Endometrial microvascular endothelial cells (primary cell): ENCODE measurements around the gene ZBTB7C. TPM values are rescaled to one million over a fixed set of nuclear protein-coding genes. Genes with fewer than 3 reads are reported as not detected.

Experiments used
- in situ Hi-C: cut with HindIII; loops from 2 replicates; pipeline ENCODE4 v1.10.0; 2017; ENCODE audit warnings: low sequenced_read_pairs, low pct_unique_long_range_greater_than_20kb; ENCODE audit errors: inconsistent ontology term
- total RNA-seq: library from RNA; depleted of rRNA; stranded (reverse); fragments of >200 nt; gene quantifications from one replicate; pipeline ENCODE4 v1.2.3, GENCODE V29; 2015; ENCODE audit errors: inconsistent ontology term

Gene ZBTB7C
- total RNA-seq, 1 donor from 2014 or later: not detected

DNA sequence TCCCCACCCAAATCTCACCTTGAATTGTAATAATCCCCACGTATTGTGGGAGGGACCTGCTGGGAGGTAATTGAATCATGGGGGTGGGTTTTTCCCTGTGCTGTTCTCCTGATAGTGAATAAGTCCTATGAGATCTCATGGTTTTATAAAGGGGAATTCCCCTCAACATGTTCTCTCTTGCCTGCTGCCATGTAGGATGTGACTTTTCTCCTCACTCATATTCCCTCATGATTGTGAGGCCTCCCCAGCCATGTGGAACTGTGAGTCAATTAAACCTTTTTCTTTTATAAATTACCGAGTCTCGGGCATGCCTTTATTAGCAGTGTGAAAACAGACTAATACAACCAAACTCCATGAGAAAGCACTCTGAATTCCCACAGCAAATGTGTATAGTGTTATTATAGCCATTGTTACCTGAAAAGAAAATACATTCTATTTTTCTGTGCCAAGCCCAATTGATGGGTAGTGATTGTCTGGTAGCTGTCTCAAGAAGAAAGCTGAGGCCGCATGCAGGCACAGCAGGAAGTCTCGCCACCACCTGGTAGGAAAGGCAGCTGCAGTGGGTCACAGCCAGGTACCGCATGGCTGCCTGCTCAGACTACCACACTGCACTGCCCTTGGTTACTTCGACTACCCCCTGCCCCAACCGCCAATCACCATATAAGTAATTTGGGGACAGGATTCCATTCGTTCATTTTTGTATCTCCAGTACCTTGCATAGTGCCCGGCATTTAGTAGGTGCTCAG, 10.3 kb upstream of the ZBTB7C start:
- in situ Hi-C loops: no loop called here

DNA sequence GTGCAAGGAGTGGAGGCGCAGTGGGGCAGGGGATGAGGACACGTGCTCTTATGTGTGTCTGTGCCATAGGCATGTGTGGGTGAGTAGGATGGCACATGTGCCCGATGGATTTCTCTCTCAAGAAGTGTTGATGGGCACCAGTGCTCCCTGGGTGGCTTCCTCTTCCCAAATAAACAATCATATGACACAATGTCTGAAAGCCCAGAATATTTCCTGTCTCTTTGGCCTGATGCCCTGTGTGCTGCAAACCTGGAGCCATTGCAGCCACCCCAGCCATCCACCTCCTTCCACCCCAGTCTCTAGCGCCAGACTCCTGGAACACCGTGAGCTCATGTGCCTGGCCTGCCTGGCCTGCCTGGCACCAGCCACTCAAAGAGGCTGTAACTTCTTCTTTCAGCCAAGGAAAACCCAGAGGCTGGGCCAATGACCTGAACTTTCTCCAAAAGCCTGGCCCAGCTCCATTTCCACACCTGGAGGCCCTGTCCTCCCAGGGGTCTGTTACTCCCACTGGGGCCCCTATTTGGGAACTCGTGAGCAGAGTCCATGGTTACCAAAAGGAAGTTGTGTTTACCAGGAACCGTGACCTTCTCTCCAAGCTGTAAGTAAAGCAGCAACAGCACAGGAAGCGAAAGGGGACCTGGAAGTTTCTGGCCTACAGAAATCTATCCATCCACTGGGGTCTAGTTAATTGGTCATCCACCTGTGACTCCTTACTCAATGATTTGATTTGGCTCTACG, 9.5 kb upstream of the ZBTB7C start:
- in situ Hi-C loops: no loop called here

DNA sequence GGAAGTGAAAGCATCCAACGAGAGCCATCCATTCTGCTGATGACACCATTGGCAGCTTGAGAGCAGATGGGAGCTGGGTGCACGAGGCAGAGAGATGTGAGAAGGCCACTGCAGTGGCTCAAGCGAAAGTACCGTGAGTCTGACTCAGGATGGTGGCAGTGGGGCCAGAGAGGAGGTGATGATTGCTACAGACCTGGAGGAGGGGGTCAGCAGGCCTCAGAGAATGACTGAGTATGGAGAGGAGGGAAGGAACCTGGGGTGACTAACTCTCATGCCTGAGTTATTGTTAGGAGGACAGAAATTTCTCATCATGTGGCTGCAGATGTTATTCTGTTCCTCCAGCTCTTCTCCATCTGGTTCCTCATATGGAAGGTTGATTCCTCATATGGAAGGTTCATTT, 8.8 kb upstream of the ZBTB7C start:
- in situ Hi-C loops: no loop called here

DNA sequence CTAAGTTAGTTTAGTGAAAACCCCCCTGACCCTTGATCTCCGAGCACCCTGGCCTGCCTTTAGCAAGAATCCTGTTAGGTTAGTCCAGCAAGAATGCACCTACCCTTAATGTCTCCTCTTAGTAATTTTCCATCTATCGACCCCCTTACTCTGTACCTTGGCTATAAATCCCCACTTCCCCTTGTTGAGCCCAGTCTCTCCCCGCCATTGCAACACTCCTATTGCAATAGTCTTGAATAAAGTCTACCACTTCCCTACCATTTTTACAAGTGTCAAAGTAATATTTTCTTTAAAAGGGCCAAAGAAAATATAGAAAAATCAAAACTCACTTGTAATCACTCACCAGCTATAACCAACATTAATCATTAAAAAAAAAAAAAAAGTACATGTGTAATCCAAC, 4.2 kb upstream of the ZBTB7C start:
- in situ Hi-C loops: no loop called here

DNA sequence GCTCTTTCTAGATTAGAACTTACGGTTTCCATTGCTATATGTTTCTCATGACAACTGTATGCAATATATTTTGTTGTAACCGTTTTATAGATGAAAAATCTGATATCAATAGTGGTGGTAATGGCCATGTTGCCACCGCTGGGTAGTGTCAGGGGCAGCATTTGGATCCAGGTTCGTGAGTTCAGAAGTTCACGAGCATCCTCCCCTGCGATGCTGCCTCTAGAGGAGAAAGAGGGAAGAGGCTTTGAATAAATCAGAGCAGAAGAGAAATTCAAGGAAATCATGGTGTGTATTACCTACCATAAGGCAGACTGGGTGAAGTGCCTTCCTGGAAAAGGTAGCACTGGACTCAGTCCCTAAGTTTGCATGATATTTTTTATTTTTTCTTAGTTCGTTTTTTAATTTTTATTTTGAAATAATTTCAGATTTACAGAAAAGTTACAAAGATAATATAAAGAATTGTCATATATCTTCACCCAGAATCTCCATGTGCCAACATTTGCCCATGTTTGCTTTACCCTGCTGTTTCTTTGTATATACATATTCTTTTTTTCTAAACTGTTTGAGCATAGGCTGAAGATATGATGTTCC, 3.3 kb upstream of the ZBTB7C start:
- in situ Hi-C loops: no loop called here

DNA sequence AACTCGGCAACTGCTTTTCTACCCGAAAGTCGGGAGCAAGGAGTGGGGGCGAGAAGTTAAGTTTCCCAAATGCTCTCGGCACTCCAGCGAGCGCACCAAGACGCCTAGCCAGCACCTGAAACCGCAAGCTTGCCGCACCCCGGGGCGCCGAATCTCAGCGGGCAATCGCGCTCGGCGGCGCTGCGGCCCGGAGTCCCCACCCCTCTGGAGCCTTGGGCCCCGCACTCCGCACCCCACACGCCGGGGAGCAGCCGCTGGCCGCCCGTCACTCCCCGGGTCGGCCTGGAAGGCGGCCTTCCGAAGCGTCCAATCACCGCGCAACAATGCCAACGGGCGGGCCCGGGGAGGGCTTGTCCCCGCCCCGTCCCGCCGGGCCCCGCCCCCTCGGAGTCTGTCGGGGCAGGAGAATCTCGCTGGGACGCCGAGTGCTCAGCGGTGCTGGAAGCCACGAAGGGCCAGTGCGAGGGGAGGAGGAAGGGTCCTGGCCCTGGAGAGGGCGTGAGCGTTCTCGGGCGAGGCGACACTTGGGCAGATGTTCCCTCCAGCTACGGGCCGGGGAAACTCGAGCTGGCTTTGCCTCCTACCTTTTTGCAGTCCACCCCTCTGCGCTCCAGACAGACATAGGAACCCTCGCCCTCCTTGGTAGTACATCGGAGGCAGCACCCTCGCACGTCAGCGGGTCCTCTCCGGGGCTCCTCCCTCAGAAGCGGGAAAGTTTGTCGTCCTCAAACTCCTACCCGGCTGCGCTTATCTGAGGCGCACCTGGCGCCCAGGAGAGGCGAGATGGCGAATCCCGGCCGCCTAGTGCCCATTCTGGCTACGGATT, 1.1 kb upstream of the ZBTB7C start:
- in situ Hi-C loops: no loop called here

DNA sequence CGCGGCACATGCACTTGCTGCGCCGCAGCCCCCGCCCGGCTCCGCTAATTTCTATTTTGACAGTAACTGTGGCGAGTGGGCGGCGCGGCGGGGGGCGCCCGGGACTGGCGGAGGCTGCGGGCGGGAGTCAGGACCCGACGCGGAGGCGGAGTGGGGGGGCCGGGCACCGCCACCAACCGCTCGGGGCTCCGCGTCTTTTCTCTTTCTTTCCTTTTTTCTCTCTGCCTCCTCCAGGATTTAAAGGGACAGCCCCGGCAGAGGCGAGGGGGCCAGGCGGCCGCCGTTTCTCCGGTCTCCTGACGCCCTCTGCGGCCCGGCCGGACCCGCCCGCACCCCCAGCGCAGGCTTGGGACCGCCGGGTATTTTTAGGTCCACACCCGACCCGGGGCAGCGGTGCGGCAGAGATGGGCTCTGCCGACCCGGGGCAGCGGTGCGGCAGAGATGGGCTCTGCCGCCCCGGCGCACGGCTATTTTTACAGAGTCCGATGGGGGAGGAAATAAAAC, 460 bp upstream of the ZBTB7C start:
- in situ Hi-C loops: no loop called here

DNA sequence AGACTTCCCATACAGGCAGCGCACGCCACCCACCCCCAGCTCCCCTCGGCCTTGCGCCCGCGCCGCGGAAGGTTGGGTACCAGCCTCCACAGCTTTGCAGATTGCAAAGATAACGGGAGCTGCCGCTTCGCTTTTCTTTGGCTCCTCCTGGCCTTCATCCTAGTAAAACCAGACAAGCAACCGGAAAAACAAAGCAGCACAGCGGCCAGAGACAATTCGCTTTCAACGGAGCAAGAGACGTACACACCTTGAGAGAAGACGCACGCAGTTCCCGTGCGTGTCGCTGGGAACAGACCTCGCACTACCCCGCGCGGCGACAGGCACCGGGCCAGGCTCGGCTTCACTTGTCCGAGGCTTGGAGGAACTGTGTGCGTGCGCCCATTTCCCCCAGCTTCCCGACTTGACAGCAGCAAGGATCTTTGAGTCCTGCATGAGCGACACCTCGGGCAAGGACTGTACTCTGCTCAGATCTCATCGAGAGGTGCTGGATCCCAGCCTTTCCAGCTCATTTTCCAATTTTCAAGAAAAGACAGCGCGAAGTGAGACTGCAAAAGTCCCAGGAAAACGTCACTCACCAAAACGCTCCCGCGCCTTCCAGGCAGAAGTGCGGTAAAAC, 964 bp downstream of the ZBTB7C start:
- in situ Hi-C loops: no loop called here

DNA sequence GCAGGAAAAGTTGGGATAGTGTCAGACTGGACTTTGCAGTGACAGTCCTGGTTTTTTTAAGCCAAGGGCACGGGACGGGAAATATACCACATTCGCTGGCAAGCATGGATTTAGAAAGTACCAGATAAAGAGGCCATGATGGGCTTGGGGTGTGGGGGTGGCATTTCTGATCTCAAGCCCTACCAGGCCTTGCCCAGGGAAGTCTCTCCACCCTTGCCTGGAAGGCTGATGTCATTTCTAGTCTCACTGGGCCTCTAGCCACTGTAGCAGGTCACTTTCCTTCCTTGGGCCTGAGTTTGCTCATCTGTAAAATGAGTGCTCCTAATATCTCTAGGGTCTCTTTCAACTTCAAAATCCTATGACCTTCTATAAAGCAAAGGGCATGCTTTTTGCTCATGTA, 1.8 kb downstream of the ZBTB7C start:
- in situ Hi-C loops: no loop called here

DNA sequence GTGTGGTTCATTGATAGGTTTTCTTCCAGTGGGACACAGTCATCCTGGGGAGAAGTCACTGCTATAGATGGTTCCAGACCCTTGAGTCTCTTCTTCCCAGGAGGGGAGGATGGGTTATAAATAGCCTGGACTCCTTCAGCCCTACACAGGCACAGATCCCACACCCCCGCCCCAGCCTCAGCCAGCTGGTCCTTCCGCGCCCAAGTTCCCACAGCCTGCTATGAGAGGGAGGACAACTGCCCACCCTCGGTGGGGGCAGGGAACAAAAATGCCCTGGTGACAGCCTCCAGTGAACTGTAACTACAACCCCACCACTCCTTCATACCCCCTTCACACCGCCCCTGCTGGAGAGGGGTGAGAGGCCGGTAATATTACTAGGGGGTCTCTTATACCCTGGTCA, 3.2 kb downstream of the ZBTB7C start:
- in situ Hi-C loops: no loop called here

DNA sequence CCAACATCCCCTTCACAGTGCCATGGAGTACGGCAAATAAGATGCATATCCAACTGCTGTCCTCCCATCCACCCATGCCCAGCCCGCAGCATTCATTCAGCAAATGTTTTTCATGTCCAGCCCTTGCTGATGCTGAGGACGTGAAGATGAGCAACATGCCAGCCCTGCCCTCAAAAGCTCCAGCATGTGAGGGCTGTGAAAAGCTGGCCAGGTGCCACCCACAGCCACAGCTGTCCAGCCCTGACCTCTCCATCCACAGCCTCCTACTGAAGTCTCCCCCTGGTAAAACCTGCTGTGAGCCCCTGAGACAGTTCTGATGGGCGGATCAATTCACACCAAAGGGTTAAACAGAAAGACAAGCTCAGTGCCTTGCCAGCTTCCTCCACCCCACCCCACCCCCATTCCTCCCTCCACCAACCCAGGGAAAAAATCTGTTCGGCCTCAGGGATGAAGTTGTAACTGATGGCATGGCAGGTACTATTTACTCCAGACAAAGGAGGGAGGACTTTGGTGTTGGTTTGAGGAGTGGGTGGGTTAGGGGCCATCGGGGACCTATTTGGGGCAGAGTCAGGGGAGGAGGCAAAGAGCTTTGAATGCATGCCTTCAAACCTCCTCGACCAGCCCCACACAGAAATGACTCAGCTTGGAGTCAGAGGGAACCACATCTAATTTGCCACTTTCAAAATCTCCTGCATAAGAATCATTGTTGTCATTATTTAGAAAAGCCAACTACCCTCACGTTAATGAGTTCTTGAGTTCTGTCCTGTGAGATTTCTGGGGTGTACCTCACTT, 4.3 kb downstream of the ZBTB7C start:
- in situ Hi-C loops: no loop called here

DNA sequence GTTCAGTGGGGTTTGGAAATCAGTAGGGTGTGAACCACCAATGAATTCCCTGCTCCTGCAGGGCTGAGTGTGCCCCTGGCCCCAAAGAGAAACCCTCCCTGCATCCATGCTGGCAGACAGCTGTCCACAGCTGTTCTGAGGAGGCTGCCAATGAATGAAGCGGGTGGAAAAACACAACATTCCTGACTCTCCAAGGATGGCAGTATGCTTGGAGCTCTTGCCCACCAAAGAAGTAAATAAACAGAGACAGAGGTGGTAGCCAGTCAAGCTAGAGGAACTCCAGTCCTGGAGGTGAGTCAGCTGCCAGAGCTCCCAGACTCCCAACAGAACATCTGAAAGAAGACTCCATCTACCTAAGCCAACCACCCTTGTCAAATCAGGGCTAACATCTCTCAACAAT, 6.2 kb downstream of the ZBTB7C start:
- in situ Hi-C loops: no loop called here

DNA sequence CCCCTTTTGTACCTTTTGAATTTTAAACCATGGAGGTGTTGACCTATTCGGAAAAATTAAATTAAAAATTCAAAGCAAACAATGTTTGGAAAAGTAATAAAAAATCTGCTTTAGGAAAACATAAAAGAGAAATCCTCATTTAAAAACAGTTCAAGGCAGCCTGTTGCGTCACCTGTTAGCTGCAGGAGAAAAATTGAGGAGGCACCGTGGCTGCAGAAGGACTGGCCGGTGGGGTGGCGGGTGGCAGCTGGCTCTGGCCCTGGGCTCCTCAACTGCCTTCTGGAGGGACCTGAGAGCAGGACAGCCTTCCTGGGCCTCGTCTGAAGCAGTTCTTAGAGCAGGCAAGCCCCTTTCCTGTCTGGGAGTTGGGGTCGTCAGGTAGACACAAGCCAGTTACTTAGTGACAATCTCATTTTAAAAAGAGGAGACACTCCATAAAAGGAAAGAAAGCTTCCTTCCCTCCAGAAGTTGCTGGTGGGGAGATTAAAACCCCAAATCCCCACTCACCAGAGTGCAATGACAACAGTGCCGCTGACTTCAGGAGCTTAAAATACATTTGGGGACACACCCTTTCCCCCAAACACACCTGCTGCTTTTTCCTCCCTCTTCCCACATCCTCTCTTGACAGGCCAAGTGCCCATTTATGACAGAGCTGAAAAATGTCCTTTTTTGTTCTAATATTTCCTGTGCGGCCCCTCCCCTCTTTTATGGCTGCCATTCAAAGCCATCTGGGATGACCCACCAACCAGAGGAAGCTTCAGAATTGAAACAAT, 9.7 kb downstream of the ZBTB7C start:
- in situ Hi-C loops: no loop called here

DNA sequence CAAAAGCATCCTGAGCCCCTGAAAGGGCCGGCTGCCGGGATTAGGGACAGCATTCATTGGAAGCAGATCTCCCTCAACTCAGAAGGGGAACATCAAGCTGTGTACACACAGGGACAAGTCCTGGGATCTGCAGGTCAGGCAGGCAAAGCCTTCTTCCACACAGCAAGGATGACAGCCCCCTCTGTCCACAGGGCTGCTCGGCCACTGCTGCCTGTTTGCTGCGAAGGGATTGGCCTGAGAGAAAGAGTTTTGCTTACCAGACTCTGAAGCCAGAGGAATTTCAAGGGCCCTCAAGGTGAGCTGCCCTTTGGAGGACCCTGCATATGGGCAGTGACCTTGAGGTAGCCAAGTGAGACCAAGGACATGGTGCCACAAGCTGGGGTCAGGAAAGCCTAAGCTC, 11.1 kb downstream of the ZBTB7C start:
- in situ Hi-C loops: no loop called here

DNA sequence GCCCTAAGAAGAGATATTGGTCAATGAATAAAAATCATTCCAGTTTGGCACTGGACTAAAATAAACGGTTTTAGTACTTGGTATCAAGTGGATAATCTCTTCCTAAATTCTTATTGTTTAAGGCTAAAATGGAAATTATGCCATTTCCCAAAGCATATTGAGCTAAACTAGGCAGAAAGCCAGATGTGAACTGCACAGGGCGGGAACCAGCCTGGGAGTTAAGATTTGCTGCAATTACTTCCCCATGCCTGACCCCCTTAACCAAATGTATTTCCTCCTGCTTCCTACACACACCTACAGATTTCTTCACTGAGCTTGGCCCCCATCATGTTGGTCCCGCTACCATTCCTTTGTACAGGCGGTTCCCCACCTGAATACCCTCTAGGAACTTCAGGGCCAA, 12.2 kb downstream of the ZBTB7C start:
- in situ Hi-C loops: no loop called here

DNA sequence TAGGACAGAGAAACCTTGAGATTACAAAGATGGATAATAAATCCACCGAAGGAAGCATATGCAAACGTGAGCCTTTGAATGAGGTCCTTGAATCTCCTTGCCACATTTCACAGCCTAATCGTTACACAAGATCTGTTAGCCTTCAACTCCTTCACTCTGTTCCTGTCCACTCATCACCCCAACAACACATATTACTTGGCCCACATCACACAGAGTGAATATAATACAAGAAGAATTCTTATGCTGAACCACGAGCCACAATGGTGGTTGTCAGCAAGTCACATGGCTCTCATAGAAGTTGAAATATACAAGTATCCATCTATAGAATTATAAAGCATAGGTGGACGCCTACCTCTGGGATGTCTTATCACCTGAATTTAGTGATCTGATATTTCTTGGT, 12.6 kb downstream of the ZBTB7C start:
- in situ Hi-C loops: no loop called here

DNA sequence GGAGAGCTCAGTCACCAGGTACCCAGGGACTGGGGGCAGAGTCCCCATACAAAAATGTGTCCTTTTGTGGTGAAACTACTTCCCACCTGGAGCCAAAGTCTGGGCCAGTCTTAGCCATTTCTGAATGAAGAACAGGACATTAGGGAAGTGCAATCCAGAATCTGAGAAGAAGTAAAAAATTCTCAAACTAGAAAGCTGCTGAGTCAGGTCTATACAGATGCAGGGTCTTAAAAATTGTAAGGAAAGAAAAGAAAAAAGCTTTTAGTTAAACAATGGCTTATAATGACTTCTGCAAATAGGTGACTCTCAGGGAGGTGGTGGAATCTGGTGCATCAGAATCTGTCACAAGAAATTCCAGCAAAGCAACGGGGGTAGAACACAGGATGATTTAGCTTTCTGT, 13.5 kb downstream of the ZBTB7C start:
- in situ Hi-C loops: no loop called here
